Measurements from ENCODE around the gene ANTXRL.
"Not testable (repeated sequence)": the region's sequence is repeated elsewhere in the genome, so short reads cannot be mapped to it uniquely, and the experiment has no call there.

The ANTXRL gene

GRCh38 chr10:46327685-46328084 lies 40.9 kb downstream of the ANTXRL start:
- no peak for DNase-seq (ENCODE audit: low read depth)
- no peak overlapping the region for H3K4me3 ChIP-seq (ENCODE audit: low read depth, low read length)
- TF ChIP-seq, protein P1, sequence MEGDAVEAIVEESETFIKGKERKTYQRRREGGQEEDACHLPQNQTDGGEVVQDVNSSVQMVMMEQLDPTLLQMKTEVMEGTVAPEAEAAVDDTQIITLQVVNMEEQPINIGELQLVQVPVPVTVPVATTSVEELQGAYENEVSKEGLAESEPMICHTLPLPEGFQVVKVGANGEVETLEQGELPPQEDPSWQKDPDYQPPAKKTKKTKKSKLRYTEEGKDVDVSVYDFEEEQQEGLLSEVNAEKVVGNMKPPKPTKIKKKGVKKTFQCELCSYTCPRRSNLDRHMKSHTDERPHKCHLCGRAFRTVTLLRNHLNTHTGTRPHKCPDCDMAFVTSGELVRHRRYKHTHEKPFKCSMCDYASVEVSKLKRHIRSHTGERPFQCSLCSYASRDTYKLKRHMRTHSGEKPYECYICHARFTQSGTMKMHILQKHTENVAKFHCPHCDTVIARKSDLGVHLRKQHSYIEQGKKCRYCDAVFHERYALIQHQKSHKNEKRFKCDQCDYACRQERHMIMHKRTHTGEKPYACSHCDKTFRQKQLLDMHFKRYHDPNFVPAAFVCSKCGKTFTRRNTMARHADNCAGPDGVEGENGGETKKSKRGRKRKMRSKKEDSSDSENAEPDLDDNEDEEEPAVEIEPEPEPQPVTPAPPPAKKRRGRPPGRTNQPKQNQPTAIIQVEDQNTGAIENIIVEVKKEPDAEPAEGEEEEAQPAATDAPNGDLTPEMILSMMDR (IDR thresholded peaks at IDR 0.05; ENCODE audit: control insufficient read depth, extremely low read depth, insufficient read depth), result no peak

- H3K4me3 ChIP-seq (ENCODE audit: low read depth, low read length), result no peak overlapping the region
- TF ChIP-seq, protein P1 (IDR thresholded peaks at IDR 0.05; ENCODE audit: control insufficient read depth, extremely low read depth, insufficient read depth), result no peak
- no peak for DNase-seq (ENCODE audit: low read depth)
These were observed 42.3 kb downstream of the ANTXRL start for GRCh38 chr10:46328853-46329689.

DNA sequence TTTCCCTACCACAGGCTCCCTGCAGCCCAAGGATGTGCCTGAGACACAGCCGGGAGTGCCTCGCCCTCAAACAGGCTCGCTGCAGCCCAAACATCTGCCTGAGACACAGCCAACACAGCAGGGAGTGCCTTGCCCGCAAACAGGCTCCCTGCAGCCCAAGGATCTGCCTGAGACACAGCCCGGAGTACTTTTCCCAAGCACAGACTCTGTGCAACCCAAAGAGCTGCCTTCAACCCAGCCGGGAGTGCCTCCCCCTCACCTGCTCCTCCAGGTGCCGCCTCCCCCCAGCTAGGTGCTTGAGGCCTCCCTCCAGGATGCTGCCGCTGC lies 42.9 kb downstream of the ANTXRL start:
- DNase-seq (ENCODE audit: low read depth), result no peak
- TF ChIP-seq, protein P1 (IDR thresholded peaks at IDR 0.05; ENCODE audit: control insufficient read depth, extremely low read depth, insufficient read depth), result no peak
- no peak overlapping the region for H3K4me3 ChIP-seq (ENCODE audit: low read depth, low read length)

DNA sequence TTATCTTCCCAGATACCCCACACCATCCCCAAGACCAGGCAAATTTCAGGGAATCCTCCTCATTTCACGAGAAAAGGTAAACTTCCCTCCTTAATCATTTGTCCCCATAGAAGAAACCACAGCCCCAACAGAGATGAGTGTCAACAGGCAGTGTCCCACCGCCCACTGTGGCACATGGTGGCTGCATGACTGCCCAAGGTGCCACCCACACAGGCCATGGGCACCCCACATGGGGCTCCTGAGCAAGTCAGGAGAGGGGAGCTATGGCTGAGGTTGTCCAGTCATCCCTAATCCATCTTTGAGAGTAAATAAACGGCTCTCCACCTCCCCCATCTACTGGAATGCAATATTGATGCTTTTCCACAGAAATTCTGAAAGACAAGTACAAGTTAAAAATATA lies 44.1 kb downstream of the ANTXRL start:
- no peak overlapping the region for H3K4me3 ChIP-seq (ENCODE audit: low read depth, low read length)
- no peak for DNase-seq (ENCODE audit: low read depth)
- TF ChIP-seq, protein P1 (IDR thresholded peaks at IDR 0.05; ENCODE audit: control insufficient read depth, extremely low read depth, insufficient read depth), result no peak

DNA sequence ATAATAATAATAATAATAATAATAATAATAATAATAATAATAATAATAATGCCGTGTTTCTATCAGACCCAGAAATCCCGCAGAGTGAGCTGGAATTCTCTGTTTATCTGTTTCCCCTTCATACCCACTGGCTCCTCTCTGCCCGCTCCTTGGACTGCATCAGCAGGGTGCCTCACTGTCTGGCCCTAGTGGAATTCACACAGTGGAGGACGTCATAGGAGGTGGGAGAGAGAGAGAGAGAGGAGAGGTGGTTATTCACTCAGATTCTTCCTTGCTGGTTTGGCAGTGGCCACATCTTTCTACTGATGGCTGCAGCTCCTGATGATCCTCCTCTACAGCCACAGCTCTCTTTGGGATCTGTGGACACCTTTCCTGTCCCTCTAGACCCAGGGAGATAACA lies 78.7 kb downstream of the ANTXRL start:
- DNase-seq (ENCODE audit: low read depth), result not testable (repeated sequence)

DNA sequence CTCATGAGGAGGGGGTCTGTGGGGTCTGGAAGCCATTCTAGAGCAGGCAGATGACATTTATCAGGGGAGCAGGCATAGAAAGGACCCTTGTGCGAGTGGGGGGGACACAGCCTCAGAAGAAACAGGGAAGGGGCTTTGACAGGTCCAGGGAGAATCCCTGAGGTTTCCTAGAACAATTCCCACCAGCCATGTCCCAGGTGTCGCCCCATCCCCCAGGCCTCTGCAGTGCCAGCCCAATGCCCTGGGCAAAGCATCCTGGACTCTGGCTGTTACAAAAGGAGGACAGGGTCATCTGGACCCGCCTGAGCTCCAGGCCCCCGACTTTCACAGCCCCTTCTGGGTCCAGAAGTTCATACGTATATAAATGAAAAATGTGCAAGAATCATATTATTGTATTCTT lies 80.4 kb downstream of the ANTXRL start:
- DNase-seq (ENCODE audit: low read depth); H3K4me3 ChIP-seq (ENCODE audit: low read depth, low read length): not testable (repeated sequence)

More for the DNA sequence above, 78.7 kb downstream of the ANTXRL start:
- H3K4me3 ChIP-seq (ENCODE audit: low read depth, low read length), result not testable (repeated sequence)

DNA sequence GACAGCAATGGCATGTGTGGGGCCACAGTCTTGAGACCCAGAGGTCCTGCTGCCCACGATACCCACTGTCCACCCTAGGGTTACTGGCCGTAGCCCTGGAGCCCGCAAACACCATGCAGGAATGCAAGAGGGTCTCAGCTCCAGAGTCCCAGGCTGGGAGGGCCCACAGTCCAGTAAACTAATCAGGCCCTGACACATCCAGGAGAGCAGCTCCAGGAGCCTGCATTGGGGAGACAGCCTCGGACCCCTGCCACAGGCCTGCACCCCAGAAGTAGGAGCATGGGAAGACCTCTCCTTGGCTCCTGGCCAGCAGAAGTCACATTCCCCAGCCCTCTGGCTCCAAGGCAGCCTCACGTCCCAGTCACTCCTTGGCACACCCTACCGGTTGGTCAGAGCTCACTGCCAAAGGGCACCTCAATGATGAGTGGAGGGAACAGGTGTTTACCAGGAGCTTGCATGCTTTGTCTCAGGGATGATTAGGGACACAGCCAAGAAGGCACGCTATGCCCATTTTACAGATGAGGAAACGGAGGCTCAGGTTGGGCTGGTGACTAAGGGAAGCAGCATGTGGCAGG lies 81.0 kb downstream of the ANTXRL start:
- not testable (repeated sequence) for H3K4me3 ChIP-seq (ENCODE audit: low read depth, low read length); DNase-seq (ENCODE audit: low read depth)

- DNase-seq (ENCODE audit: low read depth), result not testable (repeated sequence)
These were observed 82.2 kb downstream of the ANTXRL start for GRCh38 chr10:46368956-46369355.

GRCh38 chr10:46374410-46374809 lies 87.6 kb downstream of the ANTXRL start:
- not testable (repeated sequence) for DNase-seq (ENCODE audit: low read depth); H3K4me3 ChIP-seq (ENCODE audit: low read depth, low read length)

More at GRCh38 chr10:46368956-46369355, 82.2 kb downstream of the ANTXRL start:
- H3K4me3 ChIP-seq (ENCODE audit: low read depth, low read length), result not testable (repeated sequence)

DNA sequence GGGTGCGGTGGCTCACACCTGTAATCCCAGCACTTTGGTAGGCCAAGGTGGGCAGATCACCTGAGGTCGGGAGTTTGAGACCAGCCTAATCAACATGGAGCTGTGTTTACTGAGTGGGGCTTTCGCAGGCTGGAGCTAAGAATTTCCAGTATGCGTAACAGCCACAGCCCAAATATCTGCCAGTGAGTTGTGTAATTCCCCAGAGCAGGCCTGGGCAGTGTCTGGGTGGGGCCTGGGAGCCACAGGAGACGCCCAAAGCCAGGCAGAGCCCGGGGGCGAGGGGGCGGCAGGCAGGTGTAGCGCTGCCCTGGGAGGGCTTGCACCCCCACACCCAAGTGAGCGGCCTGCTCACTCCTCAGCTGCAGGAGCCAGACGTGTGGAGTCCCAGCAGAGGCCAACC lies 88.6 kb downstream of the ANTXRL start, which contains the start of gene ANXA8L1:
Gene ANXA8L1 (plus strand): TSS at position 371 of the 400 bp plus-strand sequence. CDS start 76 bp downstream, outside the sequence.
- not testable (repeated sequence) for DNase-seq (ENCODE audit: low read depth)

DNA sequence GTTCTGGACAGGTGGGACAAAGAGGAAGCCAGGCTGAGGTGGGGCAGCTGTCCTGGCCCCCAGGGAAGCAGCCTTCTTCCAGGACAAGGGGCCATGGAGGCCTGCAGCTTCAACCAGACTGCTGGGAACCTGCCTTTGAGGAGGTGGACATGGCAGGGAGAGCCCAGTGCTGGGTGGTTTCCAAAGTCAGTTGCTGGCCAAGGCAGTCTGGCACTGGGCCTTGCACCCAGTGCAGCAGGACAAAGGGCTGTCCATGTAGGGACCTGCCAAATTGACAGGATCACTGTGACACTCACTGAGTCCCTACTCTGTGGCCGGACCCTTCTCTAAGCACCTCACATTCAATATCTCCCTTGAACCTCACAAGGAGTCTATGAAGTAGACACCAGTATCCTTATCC lies 90.2 kb downstream of the ANTXRL start:
- H3K4me3 ChIP-seq (ENCODE audit: low read depth, low read length); DNase-seq (ENCODE audit: low read depth): not testable (repeated sequence)

More for the DNA sequence above, 88.6 kb downstream of the ANTXRL start, which contains the start of gene ANXA8L1:
- not testable (repeated sequence) for H3K4me3 ChIP-seq (ENCODE audit: low read depth, low read length)

DNA sequence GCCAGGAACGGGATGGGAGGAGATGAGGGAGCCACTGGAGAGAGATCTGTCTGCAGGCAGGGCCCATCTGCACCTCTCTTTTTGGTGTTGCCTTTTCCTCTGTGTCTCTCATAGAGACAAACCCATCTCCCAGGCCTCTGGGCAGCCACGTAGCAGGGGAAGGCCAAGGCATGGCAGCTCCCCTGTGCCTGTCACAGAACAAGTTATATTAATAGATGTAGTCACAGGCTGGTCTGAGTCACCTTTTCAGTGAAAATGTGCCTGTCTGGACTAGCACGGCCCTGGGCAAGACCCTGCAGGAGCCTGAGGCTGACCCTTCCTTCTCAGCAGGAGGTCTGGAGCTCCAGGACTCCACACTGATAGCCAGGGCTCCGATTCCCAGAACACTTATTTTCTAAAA lies 90.9 kb downstream of the ANTXRL start:
- not testable (repeated sequence) for H3K4me3 ChIP-seq (ENCODE audit: low read depth, low read length); DNase-seq (ENCODE audit: low read depth)

DNA sequence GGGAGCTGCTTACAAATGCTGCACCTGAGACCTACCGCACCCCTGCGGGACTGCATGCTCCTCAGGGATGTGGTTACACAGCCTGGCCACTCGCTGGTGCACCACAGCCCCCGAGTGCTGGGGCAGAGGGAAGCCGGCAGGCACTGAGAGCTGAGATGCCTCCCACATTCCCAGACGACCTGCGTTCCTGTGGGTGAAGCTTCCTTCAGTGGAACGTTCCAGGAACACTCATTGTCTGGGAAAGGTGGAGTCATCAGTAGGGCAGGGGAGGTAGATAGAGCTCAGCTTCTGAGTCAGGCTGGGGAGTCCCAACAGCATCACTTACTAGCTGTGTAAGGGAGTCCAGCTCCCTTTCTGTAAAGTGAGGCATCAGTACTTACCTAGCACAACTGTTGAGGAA lies 91.3 kb downstream of the ANTXRL start:
- DNase-seq (ENCODE audit: low read depth); H3K4me3 ChIP-seq (ENCODE audit: low read depth, low read length): not testable (repeated sequence)

GRCh38 chr10:46379233-46379848 lies 92.5 kb downstream of the ANTXRL start:
- H3K4me3 ChIP-seq (ENCODE audit: low read depth, low read length); DNase-seq (ENCODE audit: low read depth): not testable (repeated sequence)

Measured in LNCaP clone FGC (cell line).